HG02571 (cell line): ENCODE measurements around the gene KCNRG.
A peak's percentile ranks its signal among the peaks of the same experiment; 100 is the strongest.
"Not testable (repeated sequence)": the region's sequence is repeated elsewhere in the genome, so short reads cannot be mapped to it uniquely, and the experiment has no call there.

Experiments used
- ATAC-seq: cut with Tn5 transposase; IDR thresholded peaks from one replicate; pipeline ENCODE4 v1.9.1; 2021; ENCODE audit warnings: mild to moderate bottlenecking, moderate library complexity; ENCODE audit not compliant: unreplicated experiment

The KCNRG gene

GRCh38 chr13:50006426-50007135 lies 8.7 kb upstream of the KCNRG start:
- ATAC-seq: no peak

- no peak for ATAC-seq
Measured at GRCh38 chr13:50011461-50011860, 3.8 kb upstream of the KCNRG start.

GRCh38 chr13:50012396-50013169 lies 2.7 kb upstream of the KCNRG start:
- no peak for ATAC-seq

- no peak for ATAC-seq
Measured at GRCh38 chr13:50014386-50014785, 858 bp upstream of the KCNRG start.

GRCh38 chr13:50015750-50016149 lies 506 bp downstream of the KCNRG start:
- ATAC-seq: no peak

- no peak for ATAC-seq
Measured at GRCh38 chr13:50016444-50016843, 1.2 kb downstream of the KCNRG start.

GRCh38 chr13:50017819-50018218 lies 2.6 kb downstream of the KCNRG start:
- ATAC-seq: no peak

GRCh38 chr13:50025436-50025835 lies 10.2 kb downstream of the KCNRG start:
- ATAC-seq: no peak

GRCh38 chr13:50026788-50027473 lies 11.7 kb downstream of the KCNRG start:
- peak; percentile 99 for ATAC-seq

GRCh38 chr13:50030315-50030714 lies 15.1 kb downstream of the KCNRG start:
- ATAC-seq: no peak

- no peak for ATAC-seq
Measured at GRCh38 chr13:50033725-50034124, 18.5 kb downstream of the KCNRG start.

- ATAC-seq: no peak
Measured at GRCh38 chr13:50037788-50038187, 22.5 kb downstream of the KCNRG start.

GRCh38 chr13:50038266-50038665 lies 23.0 kb downstream of the KCNRG start:
- ATAC-seq: no peak

GRCh38 chr13:50052478-50052877 lies 37.2 kb downstream of the KCNRG start:
- no peak for ATAC-seq

GRCh38 chr13:50053844-50054243 lies 38.6 kb downstream of the KCNRG start:
- no peak for ATAC-seq

- ATAC-seq: no peak
Measured at GRCh38 chr13:50055454-50055853, 40.2 kb downstream of the KCNRG start.

GRCh38 chr13:50060718-50061117 lies 45.5 kb downstream of the KCNRG start:
- no peak for ATAC-seq

GRCh38 chr13:50062336-50062735 lies 47.1 kb downstream of the KCNRG start:
- ATAC-seq: not testable (repeated sequence)

GRCh38 chr13:50065712-50066111 lies 50.5 kb downstream of the KCNRG start:
- ATAC-seq: no peak

GRCh38 chr13:50068508-50068907 lies 53.3 kb downstream of the KCNRG start:
- no peak for ATAC-seq

GRCh38 chr13:50069261-50069660 lies 54.0 kb downstream of the KCNRG start:
- ATAC-seq: no peak

GRCh38 chr13:50070186-50070585 lies 54.9 kb downstream of the KCNRG start:
- no peak for ATAC-seq
